OCI-LY3 (cell line): ENCODE measurements around the gene ANKRD30B.

Experiments
- EZH2phosphoT487 ChIP-seq: fragments of 200-600 bp; shearing (Covaris generic); IDR thresholded peaks from 2 replicates; pipeline ENCODE4 v1.6.1; 2018; ENCODE audit warnings: antibody characterized with exemption, mixed run types, low read depth
- TF ChIP-seq, protein P1 (sequence below): fragments of 200-600, 300-600 bp; sonication (generic); IDR thresholded peaks from 2 replicates; pipeline ENCODE4 v1.5.1; 2014; ENCODE audit warnings: antibody characterized with exemption, low read length, low read depth

DNA sequence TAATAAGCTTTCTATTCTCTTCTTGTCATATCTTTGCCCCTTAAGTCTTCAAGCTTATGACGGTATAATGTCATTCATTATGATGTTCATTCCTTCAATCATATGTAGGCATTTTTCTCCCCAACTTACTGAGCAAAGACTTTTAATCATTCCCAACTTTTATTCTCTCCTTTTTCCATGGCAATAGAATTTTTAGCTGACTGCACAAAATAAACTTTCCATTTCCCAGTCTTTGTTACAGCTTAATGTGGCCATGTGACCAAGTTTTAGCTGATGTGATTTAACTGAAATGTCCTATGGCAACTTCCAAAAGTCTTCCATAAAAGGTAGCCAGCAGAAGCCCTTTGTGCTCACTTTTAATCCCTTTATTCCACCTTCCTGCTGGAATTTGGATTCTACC is 152.5 kb downstream of the ANKRD30B start:
- TF ChIP-seq, protein P1, sequence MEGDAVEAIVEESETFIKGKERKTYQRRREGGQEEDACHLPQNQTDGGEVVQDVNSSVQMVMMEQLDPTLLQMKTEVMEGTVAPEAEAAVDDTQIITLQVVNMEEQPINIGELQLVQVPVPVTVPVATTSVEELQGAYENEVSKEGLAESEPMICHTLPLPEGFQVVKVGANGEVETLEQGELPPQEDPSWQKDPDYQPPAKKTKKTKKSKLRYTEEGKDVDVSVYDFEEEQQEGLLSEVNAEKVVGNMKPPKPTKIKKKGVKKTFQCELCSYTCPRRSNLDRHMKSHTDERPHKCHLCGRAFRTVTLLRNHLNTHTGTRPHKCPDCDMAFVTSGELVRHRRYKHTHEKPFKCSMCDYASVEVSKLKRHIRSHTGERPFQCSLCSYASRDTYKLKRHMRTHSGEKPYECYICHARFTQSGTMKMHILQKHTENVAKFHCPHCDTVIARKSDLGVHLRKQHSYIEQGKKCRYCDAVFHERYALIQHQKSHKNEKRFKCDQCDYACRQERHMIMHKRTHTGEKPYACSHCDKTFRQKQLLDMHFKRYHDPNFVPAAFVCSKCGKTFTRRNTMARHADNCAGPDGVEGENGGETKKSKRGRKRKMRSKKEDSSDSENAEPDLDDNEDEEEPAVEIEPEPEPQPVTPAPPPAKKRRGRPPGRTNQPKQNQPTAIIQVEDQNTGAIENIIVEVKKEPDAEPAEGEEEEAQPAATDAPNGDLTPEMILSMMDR: no peak
- no peak for TF ChIP-seq EZH2phosphoT487
